ENCODE results near the gene VWA5B2. TPM values are rescaled to one million over a fixed set of nuclear protein-coding genes. Genes with fewer than 3 reads are reported as not detected.

VWA5B2 gene
- total and polyA plus RNA-seq, 9 of the 15 experiments (the other 6 are each of a cell fraction or from before 2014, with no cell fraction given): 0.04 TPM; not detected in 8

GRCh38 chr3:184249412-184250166 lies 20.2 kb downstream of the VWA5B2 start, which contains the start of gene EEF1AKMT4 (continued):
- TF ChIP-seq, protein P1, sequence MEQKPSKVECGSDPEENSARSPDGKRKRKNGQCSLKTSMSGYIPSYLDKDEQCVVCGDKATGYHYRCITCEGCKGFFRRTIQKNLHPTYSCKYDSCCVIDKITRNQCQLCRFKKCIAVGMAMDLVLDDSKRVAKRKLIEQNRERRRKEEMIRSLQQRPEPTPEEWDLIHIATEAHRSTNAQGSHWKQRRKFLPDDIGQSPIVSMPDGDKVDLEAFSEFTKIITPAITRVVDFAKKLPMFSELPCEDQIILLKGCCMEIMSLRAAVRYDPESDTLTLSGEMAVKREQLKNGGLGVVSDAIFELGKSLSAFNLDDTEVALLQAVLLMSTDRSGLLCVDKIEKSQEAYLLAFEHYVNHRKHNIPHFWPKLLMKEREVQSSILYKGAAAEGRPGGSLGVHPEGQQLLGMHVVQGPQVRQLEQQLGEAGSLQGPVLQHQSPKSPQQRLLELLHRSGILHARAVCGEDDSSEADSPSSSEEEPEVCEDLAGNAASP (IDR thresholded peaks at IDR 0.05): no peak
- TF ChIP-seq DPF2 (IDR thresholded peaks at IDR 0.05): no peak
- no peak for TF ChIP-seq ZFP30 (CRISPR knock-in tag; IDR thresholded peaks at IDR 0.05; ENCODE audit: borderline replicate concordance)
- TF ChIP-seq ZNF224 (CRISPR knock-in tag; IDR thresholded peaks at IDR 0.05): no peak
- TF ChIP-seq TCFL5 (CRISPR knock-in tag; conservative IDR thresholded peaks at IDR 0.05): no peak
- peak; percentile 81 for TF ChIP-seq NFE2 (IDR thresholded peaks at IDR 0.05; ENCODE audit: low read depth)
- TF ChIP-seq FOSL1 (tag; conservative IDR thresholded peaks at IDR 0.05): no peak
- TF ChIP-seq HOMEZ (CRISPR knock-in tag; IDR thresholded peaks at IDR 0.05): no peak
- no peak for TF ChIP-seq ZNF12 (CRISPR knock-in tag; IDR thresholded peaks at IDR 0.05)
- TF ChIP-seq, protein P2, sequence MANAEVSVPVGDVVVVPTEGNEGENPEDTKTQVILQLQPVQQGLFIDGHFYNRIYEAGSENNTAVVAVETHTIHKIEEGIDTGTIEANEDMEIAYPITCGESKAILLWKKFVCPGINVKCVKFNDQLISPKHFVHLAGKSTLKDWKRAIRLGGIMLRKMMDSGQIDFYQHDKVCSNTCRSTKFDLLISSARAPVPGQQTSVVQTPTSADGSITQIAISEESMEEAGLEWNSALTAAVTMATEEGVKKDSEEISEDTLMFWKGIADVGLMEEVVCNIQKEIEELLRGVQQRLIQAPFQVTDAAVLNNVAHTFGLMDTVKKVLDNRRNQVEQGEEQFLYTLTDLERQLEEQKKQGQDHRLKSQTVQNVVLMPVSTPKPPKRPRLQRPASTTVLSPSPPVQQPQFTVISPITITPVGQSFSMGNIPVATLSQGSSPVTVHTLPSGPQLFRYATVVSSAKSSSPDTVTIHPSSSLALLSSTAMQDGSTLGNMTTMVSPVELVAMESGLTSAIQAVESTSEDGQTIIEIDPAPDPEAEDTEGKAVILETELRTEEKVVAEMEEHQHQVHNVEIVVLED (CRISPR knock-in tag; IDR thresholded peaks at IDR 0.05): no peak
- no peak for TF ChIP-seq ZNF561 (CRISPR knock-in tag; conservative IDR thresholded peaks at IDR 0.05)
- TF ChIP-seq MCM2 (IDR thresholded peaks at IDR 0.05; ENCODE audit: low read depth): no peak
- no peak for TF ChIP-seq MECOM (CRISPR knock-in tag; IDR thresholded peaks at IDR 0.05)
- no peak for TF ChIP-seq BMI1 (IDR thresholded peaks at IDR 0.05; ENCODE audit: low read length)
- no peak for TF ChIP-seq NFIC (IDR thresholded peaks at IDR 0.05)
- TF ChIP-seq ASH1L (IDR thresholded peaks at IDR 0.05; ENCODE audit: borderline replicate concordance, low read depth, partially characterized antibody): no peak
- no peak for TF ChIP-seq ZKSCAN3 (CRISPR knock-in tag; IDR thresholded peaks at IDR 0.05)
- no peak for TF ChIP-seq POLR2AphosphoS2 (IDR thresholded peaks at IDR 0.05; ENCODE audit: low read length)

All from K562 (cell line).